Adrenal gland (tissue), 12 donors: Measurements from ENCODE around the gene CACHD1. TPM values are rescaled to one million over a fixed set of nuclear protein-coding genes. Genes with fewer than 3 reads are reported as not detected.
A peak's percentile ranks its signal among the peaks of the same experiment; 100 is the strongest.

ENCODE experiments used
- DNase-seq, 7 donors: peaks; one replicate each; pipeline ENCODE4 v3.0.0-alpha.2; 2019 to 2020
- H3K27ac ChIP-seq, 5 donors: fragments of 200-600 bp; sonication (generic) in 4 of 5; 1 replicate in 3 of 5; 2 replicates in 2 of 5; pipeline versions ENCODE4 v1.5.1 to v1.8.0; 2016 to 2020; ENCODE audit warnings: mild to moderate bottlenecking in 1 of 5
- H3K27me3 ChIP-seq: fragments of 200-600 bp; 2 replicates; pipeline ENCODE4 v1.8.0; 2021
- H3K36me3 ChIP-seq, 2 donors: fragments of 200-600 bp; replicated peaks in 1 of 2; 1 replicate in 1 of 2; 2 replicates in 1 of 2; pipeline versions ENCODE4 v1.5.1 to v1.8.0; 2018 to 2022
- H3K4me1 ChIP-seq, 2 donors: fragments of 200-600 bp; replicated peaks in 1 of 2; 1 replicate in 1 of 2; 2 replicates in 1 of 2; pipeline versions ENCODE4 v1.5.1 to v1.8.0; 2018 to 2021
- H3K4me3 ChIP-seq, 4 donors: fragments of 200-600 bp; sonication (generic) in 3 of 4; one replicate each; pipeline ENCODE4 v1.5.1; 2016 to 2018
- H3K9me3 ChIP-seq, 3 donors: fragments of 200-600 bp; sonication (generic) in 1 of 3; replicated peaks in 1 of 3; 1 replicate in 2 of 3; 2 replicates in 1 of 3; pipeline versions ENCODE4 v1.5.1 to v1.8.0; 2016 to 2021
- POLR2A ChIP-seq, 2 donors: fragments of 450-650 bp; IDR thresholded peaks; one replicate each; pipeline ENCODE4 v1.6.1; 2017; ENCODE audit warnings: antibody characterized with exemption in 2 of 2, mild to moderate bottlenecking in 2 of 2, moderate library complexity in 1 of 2
- WGBS, 4 donors: extraction: QIAGEN DNeasy Blood & Tissue Kit in 2 of 4; methylation state at CpG; one replicate each; pipeline versions ENCODE4 v1.1.5 to v1.1.7; 2013 to 2017; 5-methylcytosine and 5-hydroxymethylcytosine counted together
- intact Hi-C, 2 donors: fragments of 100-400 bp; cut with DNase I; formaldehyde crosslinking; loops; one replicate each; pipeline versions ENCODE4 v1.14.1 to v1.15.0; 2022 to 2023
- polyA plus RNA-seq, 3 donors: library from polyadenylated mRNA; stranded (reverse); fragments of 200-250 nt in 2 of 3; fragments of 350-450 nt in 1 of 3; fragmentation: Illumina TruSeq in 1 of 3; extraction: RNeasy Lipid Tissue Mini Kit (QIAGEN cat#74804) in 1 of 3; gene quantifications; one replicate each; pipeline ENCODE4 v1.2.3, GENCODE V29; 2013 to 2014
- total RNA-seq, 9 donors: library from RNA; depleted of rRNA in 4 of 9; stranded (reverse); fragments of >200 nt in 4 of 9; fragments of 120-200 nt in 1 of 9; fragmentation: NEBNext Ultra II Directional in 1 of 9; extraction: Animal tissue kit (Norgen Biotek cat#: 25700) in 1 of 9; gene quantifications; one replicate each; pipeline versions ENCODE4 v1.1.0 to v1.2.4, GENCODE V29; 2013 to 2023
- TF ChIP-seq, protein P1 (sequence below), 6 experiments: fragments of 450-650 bp in 4 of 6; fragments of 200-600 bp in 2 of 6; sonication (generic) in 1 of 6; IDR thresholded peaks; 1 replicate in 5 of 6; 2 replicates in 1 of 6; pipeline versions ENCODE4 v1.5.1 to v1.8.0; 2016 to 2021; ENCODE audit warnings: antibody characterized with exemption in 6 of 6, mild to moderate bottlenecking in 2 of 6, moderate library complexity in 1 of 6
- donor health status: healthy with polysubstance abuse.
- donor health status: Bipolar disorder and iron deficiency.
- donor health status: DM: yes; HTN: yes; CAD: no.
- donor health status: DM: no; HTN: no; CAD: no.
- donor health status: DM: no; HTN: no; CAD: no.
- donor health status: DM: yes; HTN: yes; CAD: no.

CACHD1 gene
- total and polyA plus RNA-seq, 12 donors, result 14.8 to 43.1 (median 24.0) TPM

DNA sequence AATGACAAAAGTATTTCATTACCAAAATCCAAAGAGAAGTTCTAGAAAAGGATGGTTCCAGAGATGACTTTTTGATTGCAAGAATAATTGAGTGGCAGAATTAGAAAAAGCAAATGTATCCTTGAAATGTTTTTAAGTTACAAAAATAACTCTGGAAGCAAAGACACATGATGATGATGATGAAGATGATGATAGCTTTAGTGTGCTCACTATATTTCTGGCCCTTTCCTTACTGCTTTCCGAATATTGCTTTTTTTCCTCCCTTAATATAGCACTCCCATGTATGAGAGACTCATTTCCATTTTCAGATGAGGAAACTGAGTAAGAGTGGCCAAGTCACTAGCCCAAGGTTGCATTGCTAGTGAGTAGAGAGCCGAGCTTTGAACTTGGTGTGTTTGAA, 54.7 kb downstream of the CACHD1 start:
- Histone ChIP-seq H3K9me3 (no peaks in the 10 kb centered on the region), H3K4me3 (no peak overlapping the region), H3K36me3 (no peaks in the 10 kb centered on the region), H3K4me1 (peaks cover 14 to 44% of the 10 kb centered on the region in 2 donors), H3K27me3 (no peaks in the 10 kb centered on the region), H3K27ac (no peak overlapping the region)
- WGBS, 4 donors, result 60 to 70% (median 66%) methylated on average over 2 of the region's 2 CpGs
- no peak for TF ChIP-seq POLR2A (IDR thresholded peaks at IDR 0.05)
- TF ChIP-seq, protein P1, sequence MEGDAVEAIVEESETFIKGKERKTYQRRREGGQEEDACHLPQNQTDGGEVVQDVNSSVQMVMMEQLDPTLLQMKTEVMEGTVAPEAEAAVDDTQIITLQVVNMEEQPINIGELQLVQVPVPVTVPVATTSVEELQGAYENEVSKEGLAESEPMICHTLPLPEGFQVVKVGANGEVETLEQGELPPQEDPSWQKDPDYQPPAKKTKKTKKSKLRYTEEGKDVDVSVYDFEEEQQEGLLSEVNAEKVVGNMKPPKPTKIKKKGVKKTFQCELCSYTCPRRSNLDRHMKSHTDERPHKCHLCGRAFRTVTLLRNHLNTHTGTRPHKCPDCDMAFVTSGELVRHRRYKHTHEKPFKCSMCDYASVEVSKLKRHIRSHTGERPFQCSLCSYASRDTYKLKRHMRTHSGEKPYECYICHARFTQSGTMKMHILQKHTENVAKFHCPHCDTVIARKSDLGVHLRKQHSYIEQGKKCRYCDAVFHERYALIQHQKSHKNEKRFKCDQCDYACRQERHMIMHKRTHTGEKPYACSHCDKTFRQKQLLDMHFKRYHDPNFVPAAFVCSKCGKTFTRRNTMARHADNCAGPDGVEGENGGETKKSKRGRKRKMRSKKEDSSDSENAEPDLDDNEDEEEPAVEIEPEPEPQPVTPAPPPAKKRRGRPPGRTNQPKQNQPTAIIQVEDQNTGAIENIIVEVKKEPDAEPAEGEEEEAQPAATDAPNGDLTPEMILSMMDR (IDR thresholded peaks at IDR 0.05), result no peak
- DNase-seq, result no peak
- intact Hi-C loops, result no loop called here

DNA sequence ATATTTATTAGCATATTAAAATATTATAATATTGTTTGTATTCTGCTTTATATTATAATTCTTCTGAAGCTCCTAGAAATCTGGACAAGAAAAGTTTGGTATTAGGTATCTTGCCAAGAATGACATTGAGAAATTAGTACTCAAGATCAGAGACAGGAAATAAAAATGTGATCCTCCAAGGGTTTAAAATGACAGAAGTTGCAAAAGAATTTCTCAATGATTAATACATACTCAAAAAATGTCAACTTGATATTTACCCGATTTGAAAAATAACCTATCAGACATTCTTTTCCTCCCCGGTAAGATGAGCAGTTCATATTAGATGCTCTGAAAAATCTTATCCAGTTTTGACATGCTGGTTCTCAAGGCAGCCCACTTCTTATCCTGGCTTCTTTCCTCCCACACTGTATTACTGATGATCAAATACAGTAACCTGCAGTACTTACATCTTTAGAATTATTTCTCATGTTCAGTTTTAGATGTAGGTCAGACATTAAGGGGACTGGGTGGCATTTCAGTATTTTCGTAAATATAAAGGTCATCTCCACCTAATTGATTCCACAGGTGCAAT, 55.3 kb downstream of the CACHD1 start:
- intact Hi-C loops, result no loop called here
- DNase-seq, result no peak
- H3K27ac ChIP-seq, result peak overlapping the region in 1 of 5 donors; percentile 18
- H3K27me3 ChIP-seq, result no peaks in the 10 kb centered on the region
- TF ChIP-seq, protein P1 (IDR thresholded peaks at IDR 0.05), result no peak
- TF ChIP-seq POLR2A (IDR thresholded peaks at IDR 0.05), result no peak
- peaks cover 12 to 38% of the 10 kb centered on the region in 2 donors for H3K4me1 ChIP-seq
- 32 to 49% (median 42%) methylated on average over 3 of the region's 3 CpGs for WGBS, 4 donors
- no peak overlapping the region for H3K4me3 ChIP-seq
- H3K9me3 ChIP-seq, result no peaks in the 10 kb centered on the region
- H3K36me3 ChIP-seq, result no peaks in the 10 kb centered on the region

DNA sequence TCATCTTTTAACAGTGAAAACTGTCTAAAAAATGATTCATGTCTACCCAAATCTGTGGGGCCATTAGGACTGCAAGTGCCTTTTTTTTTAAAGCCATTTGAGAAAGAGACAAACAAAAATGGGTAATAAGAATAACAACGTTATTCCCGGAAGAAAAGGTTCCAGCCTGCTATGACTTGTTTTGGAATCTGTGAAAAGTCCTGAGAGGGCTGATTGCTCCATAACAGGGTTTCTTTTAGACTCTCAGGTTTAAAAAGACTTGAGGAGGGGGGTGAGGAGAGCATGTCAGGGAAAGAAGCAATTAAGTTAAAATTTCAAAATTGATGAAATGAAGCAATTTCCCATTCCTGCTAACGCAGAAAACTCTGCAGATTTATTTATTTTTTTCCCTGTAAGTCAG, 56.4 kb downstream of the CACHD1 start:
- no peaks in the 10 kb centered on the region for H3K36me3 ChIP-seq
- 53 to 63% (median 56%) methylated on average over 3 of the region's 3 CpGs for WGBS, 4 donors
- no peaks in the 10 kb centered on the region for H3K27me3 ChIP-seq
- H3K4me3 ChIP-seq, result no peak overlapping the region
- TF ChIP-seq, protein P1 (IDR thresholded peaks at IDR 0.05), result no peak
- no peak for TF ChIP-seq POLR2A (IDR thresholded peaks at IDR 0.05)
- intact Hi-C loops, result no loop called here
- H3K9me3 ChIP-seq, result no peaks in the 10 kb centered on the region
- H3K27ac ChIP-seq, result peak overlapping the region in 1 of 5 donors; percentile 19
- peaks cover 15 to 36% of the 10 kb centered on the region in 2 donors for H3K4me1 ChIP-seq
- no peak for DNase-seq

DNA sequence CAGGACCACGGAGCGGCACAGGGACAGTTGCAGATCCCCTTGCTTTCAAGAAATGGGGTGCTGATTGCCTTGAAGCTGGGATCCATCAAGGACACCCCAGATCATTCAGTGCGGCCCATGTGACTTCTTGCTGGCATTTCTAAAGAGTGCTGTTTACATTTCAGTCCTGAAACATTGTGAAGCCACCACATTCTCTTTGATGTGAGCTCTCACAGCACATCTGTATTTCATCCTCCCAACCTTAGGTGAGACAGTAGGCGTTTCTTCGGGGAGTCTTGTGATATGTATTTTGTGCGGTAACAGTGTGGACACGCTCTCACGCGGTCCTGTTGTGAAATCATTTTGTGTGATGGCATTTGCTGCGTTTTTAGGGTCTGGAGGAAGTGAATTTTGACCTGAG, 57.2 kb downstream of the CACHD1 start:
- TF ChIP-seq, protein P1 (IDR thresholded peaks at IDR 0.05), result no peak
- TF ChIP-seq POLR2A (IDR thresholded peaks at IDR 0.05), result no peak
- intact Hi-C loops, result no loop called here
- Histone ChIP-seq H3K27me3 (no peaks in the 10 kb centered on the region), H3K27ac (peak overlapping the region in 2 of 5 donors; percentile 7 to 19), H3K4me1 (peaks cover 15 to 36% of the 10 kb centered on the region in 2 donors), H3K9me3 (no peaks in the 10 kb centered on the region), H3K4me3 (no peak overlapping the region), H3K36me3 (no peaks in the 10 kb centered on the region)
- WGBS, 4 donors, result 68 to 78% (median 75%) methylated on average over 10 of the region's 10 CpGs
- no peak for DNase-seq
